Thoracic aorta (tissue), 2 donors: ENCODE measurements around the gene GYS1. TPM values are rescaled to one million over a fixed set of nuclear protein-coding genes. Genes with fewer than 3 reads are reported as not detected.

Experiments used
- ATAC-seq: fragments of 150-250 bp; one replicate; pipeline ENCODE4 v1.8.0; 2017; ENCODE audit warnings: low read depth; ENCODE audit not compliant: insufficient number of reproducible peaks, low FRiP score
- DNase-seq: peaks from one replicate; pipeline ENCODE4 v3.0.0-alpha.2; 2020; ENCODE audit warnings: low spot score
- H3K27ac ChIP-seq, 2 donors: fragments of 200-600 bp; sonication (generic); 1 replicate in 1 of 2; 2 replicates in 1 of 2; pipeline ENCODE4 v1.5.1; 2016; ENCODE audit warnings: mild to moderate bottlenecking in 2 of 2, moderate library complexity in 2 of 2
- H3K27me3 ChIP-seq: fragments of 200-600 bp; sonication (generic); replicated peaks from 2 replicates; pipeline ENCODE4 v1.6.0; 2016; ENCODE audit warnings: mild to moderate bottlenecking; ENCODE audit not compliant: insufficient read depth
- H3K36me3 ChIP-seq: fragments of 200-600 bp; sonication (generic); one replicate; pipeline ENCODE4 v1.5.1; 2016
- H3K4me1 ChIP-seq, 2 donors: fragments of 200-600 bp; sonication (generic); 1 replicate in 1 of 2; 2 replicates in 1 of 2; pipeline versions ENCODE4 v1.5.1 to v1.6.0; 2016; ENCODE audit warnings: low read depth in 2 of 2, mild to moderate bottlenecking in 1 of 2; ENCODE audit not compliant: control insufficient read depth in 1 of 2
- H3K4me3 ChIP-seq: fragments of 200-600 bp; sonication (generic); 2 replicates; pipeline ENCODE4 v1.5.1; 2016; ENCODE audit warnings: mild to moderate bottlenecking
- H3K9me3 ChIP-seq: fragments of 200-600 bp; sonication (generic); 2 replicates; pipeline ENCODE4 v1.5.1; 2016
- CTCF ChIP-seq: fragments of 200-600 bp; sonication (generic); IDR thresholded peaks from one replicate; pipeline ENCODE4 v1.5.1; 2019; ENCODE audit warnings: antibody characterized with exemption
- total RNA-seq, 2 donors: library from RNA; depleted of rRNA; stranded (reverse); fragments of >200 nt; gene quantifications; one replicate each; pipeline versions ENCODE4 v1.1.0 to v1.2.3, GENCODE V29; 2016

Gene GYS1
- total RNA-seq, 2 donors from 2014 or later = 30.1 to 44.4 TPM

- H3K27ac ChIP-seq = no peak overlapping the region
- H3K9me3 ChIP-seq = no peaks in the 10 kb centered on the region
- H3K27me3 ChIP-seq = no peaks in the 10 kb centered on the region
- H3K36me3 ChIP-seq = peaks cover 47% of the 10 kb centered on the region
- no peak for ATAC-seq
- H3K4me3 ChIP-seq = no peak overlapping the region
- no peak for TF ChIP-seq CTCF
- no peaks in the 10 kb centered on the region for H3K4me1 ChIP-seq
- DNase-seq = no peak
Observed at GRCh38 chr19:49010453-49010852, 17.3 kb upstream of the GYS1 start.

- no peaks in the 10 kb centered on the region for H3K9me3 ChIP-seq
- no peak overlapping the region for H3K27ac ChIP-seq
- H3K27me3 ChIP-seq = no peaks in the 10 kb centered on the region
- ATAC-seq = no peak
- no peak for DNase-seq
- TF ChIP-seq CTCF = no peak
- no peaks in the 10 kb centered on the region for H3K4me1 ChIP-seq
- H3K4me3 ChIP-seq = no peak overlapping the region
- peaks cover 48% of the 10 kb centered on the region for H3K36me3 ChIP-seq
Observed at GRCh38 chr19:49009828-49010227, 16.7 kb upstream of the GYS1 start.

GRCh38 chr19:49006905-49007304, 13.8 kb upstream of the GYS1 start:
- Histone ChIP-seq H3K36me3 (peaks cover 54% of the 10 kb centered on the region), H3K4me1 (no peaks in the 10 kb centered on the region), H3K27ac (no peak overlapping the region), H3K4me3 (no peak overlapping the region), H3K27me3 (no peaks in the 10 kb centered on the region), H3K9me3 (no peaks in the 10 kb centered on the region)
- DNase-seq (no peak), ATAC-seq (no peak)
- TF ChIP-seq CTCF = no peak

GRCh38 chr19:49004964-49005614, 12.0 kb upstream of the GYS1 start:
- no peaks in the 10 kb centered on the region for H3K9me3 ChIP-seq
- no peak overlapping the region for H3K27ac ChIP-seq
- DNase-seq (no peak), ATAC-seq (no peak)
- peaks cover 38% of the 10 kb centered on the region for H3K36me3 ChIP-seq
- H3K27me3 ChIP-seq = no peaks in the 10 kb centered on the region
- TF ChIP-seq CTCF = no peak
- H3K4me3 ChIP-seq = no peak overlapping the region
- no peaks in the 10 kb centered on the region for H3K4me1 ChIP-seq

GRCh38 chr19:49004133-49004532, 11.0 kb upstream of the GYS1 start:
- Histone ChIP-seq H3K36me3 (peaks cover 31% of the 10 kb centered on the region), H3K27me3 (no peaks in the 10 kb centered on the region), H3K9me3 (no peaks in the 10 kb centered on the region), H3K27ac (no peak overlapping the region), H3K4me3 (no peak overlapping the region), H3K4me1 (no peaks in the 10 kb centered on the region)
- no peak for TF ChIP-seq CTCF
- DNase-seq (no peak), ATAC-seq (no peak)
